ENCODE measurements around the gene KRT80. TPM values are rescaled to one million over a fixed set of nuclear protein-coding genes. Genes with fewer than 3 reads are reported as not detected.

The KRT80 gene
- total RNA-seq, 3 donors from 2014 or later (not counting 1 experiment from before 2014, with no cell fraction given), result not detected

- H3K36me3 Mint-ChIP-seq, result no peaks in the 10 kb centered on the region
- Histone ChIP-seq H3K27ac (ENCODE audit: low read length) (no peak overlapping the region), H3K4me3 (ENCODE audit: low read length) (no peak overlapping the region), H3K4me1 (ENCODE audit: control insufficient read depth, insufficient read depth, low read length) (no peaks in the 10 kb centered on the region), H3K36me3 (ENCODE audit: control insufficient read depth, insufficient read depth, low read length) (no peaks in the 10 kb centered on the region), H3K9me3 (ENCODE audit: control insufficient read depth, insufficient read depth, low read length) (no peaks in the 10 kb centered on the region), H3K27me3 (ENCODE audit: control insufficient read depth, insufficient read depth, low read length) (no peaks in the 10 kb centered on the region)
- no peaks in the 10 kb centered on the region for H3K9me3 Mint-ChIP-seq
- TF ChIP-seq CTCF (IDR thresholded peaks at IDR 0.05), result no peak
- no peak overlapping the region for H3K27ac Mint-ChIP-seq
- no peak overlapping the region for H3K4me3 Mint-ChIP-seq
- DNase-seq (no peak), ATAC-seq (no peak)
- intact Hi-C loops (cut with micrococcal nuclease), result no loop called here
- H3K27me3 Mint-ChIP-seq (ENCODE audit: low read depth in 2 of 2), result peaks cover 23 to 24% of the 10 kb centered on the region in 2 donors
- no peaks in the 10 kb centered on the region for H3K4me1 Mint-ChIP-seq
- WGBS (ENCODE audit: insufficient coverage), result 46% methylated on average over 21 of the region's 21 CpGs
These were observed 64.9 kb downstream of the KRT80 start for GRCh38 chr12:52126605-52127578.

- no peak for DNase-seq
- no peak for ATAC-seq
- Mint-ChIP-seq H3K4me3 (no peak overlapping the region), H3K36me3 (no peaks in the 10 kb centered on the region), H3K27ac (no peak overlapping the region), H3K27me3 (ENCODE audit: low read depth in 2 of 2) (peaks cover 25 to 30% of the 10 kb centered on the region in 2 donors), H3K4me1 (peaks cover 0 to 4% of the 10 kb centered on the region in 2 donors), H3K9me3 (no peaks in the 10 kb centered on the region)
- WGBS (ENCODE audit: insufficient coverage), result 94% methylated on average over 2 of the region's 2 CpGs
- Histone ChIP-seq H3K4me3 (ENCODE audit: low read length) (no peak overlapping the region), H3K9me3 (ENCODE audit: control insufficient read depth, insufficient read depth, low read length) (no peaks in the 10 kb centered on the region), H3K36me3 (ENCODE audit: control insufficient read depth, insufficient read depth, low read length) (no peaks in the 10 kb centered on the region), H3K27me3 (ENCODE audit: control insufficient read depth, insufficient read depth, low read length) (peaks cover 5% of the 10 kb centered on the region), H3K4me1 (ENCODE audit: control insufficient read depth, insufficient read depth, low read length) (peaks cover 3% of the 10 kb centered on the region), H3K27ac (ENCODE audit: low read length) (no peak overlapping the region)
- intact Hi-C loops (cut with micrococcal nuclease), result no loop called here
- no peak for TF ChIP-seq CTCF (IDR thresholded peaks at IDR 0.05)
These were observed 65.7 kb downstream of the KRT80 start for GRCh38 chr12:52126050-52126604.

GRCh38 chr12:52125476-52125900, 66.3 kb downstream of the KRT80 start:
- TF ChIP-seq CTCF (IDR thresholded peaks at IDR 0.05), result no peak
- Mint-ChIP-seq H3K4me1 (peaks cover 0 to 4% of the 10 kb centered on the region in 2 donors), H3K9me3 (no peaks in the 10 kb centered on the region), H3K27ac (no peak overlapping the region), H3K36me3 (no peaks in the 10 kb centered on the region), H3K4me3 (no peak overlapping the region), H3K27me3 (ENCODE audit: low read depth in 2 of 2) (peaks cover 26 to 36% of the 10 kb centered on the region in 2 donors)
- H3K27me3 ChIP-seq (ENCODE audit: control insufficient read depth, insufficient read depth, low read length), result peaks cover 7% of the 10 kb centered on the region
- H3K27ac ChIP-seq (ENCODE audit: low read length), result no peak overlapping the region
- WGBS (ENCODE audit: insufficient coverage), result 94% methylated on average over 5 of the region's 6 CpGs
- H3K4me3 ChIP-seq (ENCODE audit: low read length), result no peak overlapping the region
- DNase-seq, result no peak
- no peaks in the 10 kb centered on the region for H3K36me3 ChIP-seq (ENCODE audit: control insufficient read depth, insufficient read depth, low read length)
- H3K4me1 ChIP-seq (ENCODE audit: control insufficient read depth, insufficient read depth, low read length), result peaks cover 3% of the 10 kb centered on the region
- intact Hi-C loops (cut with micrococcal nuclease), result no loop called here
- ATAC-seq, result no peak
- no peaks in the 10 kb centered on the region for H3K9me3 ChIP-seq (ENCODE audit: control insufficient read depth, insufficient read depth, low read length)

Data from natural killer cell (primary cell).